ENCODE data around the gene NFKBIB.
"Not testable (repeated sequence)": the region's sequence is repeated elsewhere in the genome, so short reads cannot be mapped to it uniquely, and the experiment has no call there.

The NFKBIB gene

DNA sequence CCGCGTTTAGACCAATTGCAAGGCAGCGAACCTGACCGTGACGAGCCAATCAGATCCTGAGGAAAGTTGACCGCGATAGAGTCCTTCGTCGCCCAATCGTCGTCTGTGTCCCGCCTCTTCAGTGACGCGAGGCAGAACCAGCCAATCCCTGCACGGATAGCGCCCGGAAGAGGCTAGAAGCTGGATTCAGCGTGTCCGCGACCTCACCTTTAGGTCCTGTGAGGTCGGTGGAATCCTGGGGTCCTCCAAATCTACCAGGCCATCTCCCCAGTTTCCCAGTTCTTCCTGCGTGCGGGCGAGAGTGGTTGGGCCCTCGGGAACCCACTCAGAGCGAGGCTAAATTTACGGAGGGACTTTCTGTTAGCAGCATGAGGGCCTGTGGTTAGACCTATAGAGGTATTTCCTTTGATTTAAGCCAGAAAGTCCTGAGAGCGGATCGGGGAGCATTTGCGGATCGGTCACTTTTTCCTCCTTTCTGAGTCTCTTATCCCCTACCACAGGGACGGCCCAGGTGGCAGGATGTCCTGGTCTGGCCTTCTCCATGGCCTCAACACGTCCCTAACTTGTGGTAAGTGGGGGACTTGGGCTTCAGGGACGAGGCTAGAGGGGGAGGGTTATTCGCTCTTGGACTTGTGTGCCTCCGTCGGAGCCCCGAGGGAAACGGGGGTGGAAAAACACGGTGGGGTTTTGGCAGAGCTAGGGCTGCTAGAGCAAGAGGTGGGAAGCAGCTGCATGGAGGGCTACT is 31.2 kb downstream of the NFKBIB start, which contains the start of gene MRPS12:
MRPS12 (plus strand) TSS at position 169 of the 745 bp plus-strand sequence; CDS start at position 520, 351 bp downstream.
- peak; percentile 100 for DNase-seq

GRCh38 chr19:38931521-38931793 is 31.7 kb downstream of the NFKBIB start:
- DNase-seq: no peak

DNA sequence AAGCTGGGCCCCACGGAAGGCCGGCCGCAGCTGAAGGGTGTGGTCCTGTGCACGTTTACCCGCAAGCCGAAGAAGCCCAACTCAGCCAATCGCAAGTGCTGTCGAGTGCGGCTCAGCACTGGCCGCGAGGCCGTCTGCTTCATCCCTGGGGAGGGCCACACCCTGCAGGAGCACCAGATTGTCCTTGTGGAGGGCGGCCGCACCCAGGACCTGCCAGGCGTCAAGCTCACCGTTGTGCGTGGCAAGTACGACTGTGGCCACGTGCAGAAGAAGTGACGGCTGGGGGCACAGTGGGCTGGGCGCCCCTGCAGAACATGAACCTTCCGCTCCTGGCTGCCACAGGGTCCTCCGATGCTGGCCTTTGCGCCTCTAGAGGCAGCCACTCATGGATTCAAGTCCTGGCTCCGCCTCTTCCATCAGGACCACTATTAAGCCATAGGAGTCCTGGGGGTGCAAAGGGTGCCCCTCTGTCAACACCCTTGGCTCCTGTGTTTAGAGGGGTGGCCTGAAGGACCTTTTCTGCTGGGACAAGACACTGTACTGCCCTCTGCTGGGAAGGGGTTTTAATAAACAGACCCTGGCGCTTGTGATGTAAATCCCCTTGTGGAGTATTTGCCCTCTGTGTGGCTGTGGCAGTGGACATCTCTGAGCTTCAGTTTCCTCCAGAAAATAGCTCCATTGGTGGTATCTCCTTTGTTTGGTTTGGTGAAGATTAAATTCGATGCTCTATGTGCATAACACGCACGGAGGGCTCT is 32.8 kb downstream of the NFKBIB start:
- peak; percentile 45 to 50 for DNase-seq

DNA sequence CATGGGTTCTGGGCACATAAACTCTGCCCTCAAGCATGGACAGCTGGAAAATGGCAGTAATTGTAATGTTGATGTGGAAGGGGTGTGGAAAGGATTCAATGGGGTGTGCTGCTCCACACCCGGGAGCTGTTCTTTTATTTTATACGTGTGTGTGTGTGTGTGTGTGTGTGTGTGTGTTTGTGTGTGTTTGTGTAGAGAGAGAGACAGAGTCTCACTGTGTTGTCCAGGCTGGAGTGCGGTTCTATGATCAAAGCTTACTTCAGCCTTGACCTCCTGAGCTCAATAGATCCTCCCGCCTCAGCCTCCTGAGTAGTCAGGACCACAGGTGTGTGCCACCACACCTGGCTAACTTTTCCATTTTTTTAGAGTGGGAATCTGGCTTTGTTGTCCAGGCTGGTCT is 33.8 kb downstream of the NFKBIB start:
- no peak for DNase-seq

GRCh38 chr19:38939957-38940356 is 40.2 kb downstream of the NFKBIB start:
- DNase-seq: no peak

- DNase-seq: not testable (repeated sequence)
These were observed 41.7 kb downstream of the NFKBIB start for GRCh38 chr19:38941466-38941865.

GRCh38 chr19:38941979-38942378 is 42.2 kb downstream of the NFKBIB start:
- DNase-seq: no peak

DNA sequence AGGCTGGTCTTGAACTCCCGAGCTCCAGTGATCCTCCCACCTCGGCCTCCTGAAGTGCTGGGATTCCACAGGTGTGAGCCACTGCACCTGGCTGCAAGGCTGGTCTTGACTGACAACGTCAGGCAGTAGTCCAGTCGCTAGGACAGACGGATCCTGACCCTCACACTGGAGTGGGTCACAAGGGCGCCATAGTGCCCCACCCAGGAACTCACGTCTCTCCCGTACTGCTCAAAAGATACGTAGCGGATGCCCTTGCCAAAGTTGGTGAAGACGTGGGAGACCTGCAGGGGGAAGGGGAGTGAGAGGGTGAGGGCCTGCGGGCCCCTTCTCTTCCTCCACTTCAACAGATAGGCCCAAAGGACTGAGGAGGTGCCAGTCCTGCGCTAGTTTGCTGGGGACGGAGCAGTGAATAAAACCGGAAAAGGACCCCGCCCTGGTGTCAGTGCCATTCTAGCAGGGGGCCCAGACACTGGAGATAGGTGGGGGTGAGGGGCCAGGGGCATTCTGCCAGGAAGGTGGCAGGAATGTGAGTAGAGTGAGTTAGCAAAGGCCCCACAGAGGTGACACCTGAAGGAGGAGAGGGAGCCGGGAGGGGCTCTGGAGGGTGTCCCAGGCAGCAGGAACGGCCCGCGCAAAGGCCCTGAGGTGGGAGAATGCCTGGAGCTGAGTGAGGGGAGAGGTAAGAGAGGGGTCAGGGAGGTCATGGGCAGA is 42.9 kb downstream of the NFKBIB start:
- DNase-seq: no peak

- DNase-seq: no peak
These were observed 45.3 kb downstream of the NFKBIB start for GRCh38 chr19:38944981-38945506.

- DNase-seq: no peak
These were observed 45.9 kb downstream of the NFKBIB start for GRCh38 chr19:38945562-38946228.

- DNase-seq: no peak
These were observed 46.7 kb downstream of the NFKBIB start for GRCh38 chr19:38946229-38947010.

- peak; percentile 71 to 73 for DNase-seq
These were observed 50.0 kb downstream of the NFKBIB start for GRCh38 chr19:38949580-38950367.

DNA sequence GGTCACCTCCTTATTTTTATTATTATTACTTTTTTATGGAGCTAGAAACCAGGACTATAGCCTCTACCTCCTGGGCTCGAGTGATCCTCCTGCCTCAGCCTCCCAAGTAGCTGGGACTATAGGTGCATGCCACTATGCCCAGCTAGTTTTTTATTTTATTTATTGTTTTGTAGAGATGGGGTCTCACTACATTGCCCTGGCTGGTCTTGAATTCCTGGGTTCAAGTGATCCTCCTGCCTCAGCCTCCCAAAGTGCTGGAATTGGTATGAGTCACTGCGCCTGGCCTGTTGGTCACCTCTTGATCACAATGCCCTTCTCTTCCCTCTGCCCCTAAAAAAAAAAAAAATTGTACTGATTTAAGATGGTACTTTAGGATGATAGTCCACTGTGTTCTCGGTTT is 51.4 kb downstream of the NFKBIB start:
- no peak for DNase-seq

GRCh38 chr19:38952395-38953165 is 52.8 kb downstream of the NFKBIB start:
- DNase-seq: peak; percentile 41 to 51

DNA sequence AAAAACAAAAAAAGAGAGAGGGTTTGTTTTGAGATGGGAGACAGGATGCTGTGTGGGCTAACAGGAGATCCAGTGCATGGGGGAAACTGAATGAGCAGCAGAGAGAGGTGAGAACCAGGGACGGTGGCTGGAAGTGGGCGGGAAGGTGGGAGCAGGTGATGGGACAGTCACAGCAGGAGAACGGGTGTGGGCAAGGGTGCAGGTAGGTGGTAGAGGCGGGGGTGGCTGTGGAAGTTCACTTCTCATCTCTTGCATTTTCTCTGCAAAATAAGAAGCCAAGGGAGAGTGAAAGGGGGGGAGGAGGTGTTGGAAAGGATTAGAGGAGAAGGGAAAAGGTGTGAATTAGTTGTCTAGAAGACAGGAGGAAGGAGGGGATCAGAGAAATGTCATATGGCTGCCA is 53.9 kb downstream of the NFKBIB start:
- DNase-seq: no peak

- no peak for DNase-seq
These were observed 56.5 kb downstream of the NFKBIB start for GRCh38 chr19:38956264-38956663.

- no peak for DNase-seq
These were observed 58.5 kb downstream of the NFKBIB start for GRCh38 chr19:38958301-38958700.
